AML-193 (cell line): ENCODE results near the gene VPS4A.
"Not testable (repeated sequence)": the region's sequence is repeated elsewhere in the genome, so short reads cannot be mapped to it uniquely, and the experiment has no call there.

Experiments used
- DNase-seq, 2 experiments: peaks; one replicate each; lab custom pipeline; 2025; lab: John Stamatoyannopoulos, UW

The VPS4A gene

GRCh38 chr16:69327585-69328310 is 16.6 kb downstream of the VPS4A start:
- DNase-seq: no peak

GRCh38 chr16:69328854-69329316 is 17.7 kb downstream of the VPS4A start:
- no peak for DNase-seq

GRCh38 chr16:69329369-69330285 is 18.5 kb downstream of the VPS4A start:
- DNase-seq: peak in 1 of 2 experiments; percentile 11

- peak; percentile 76 to 86 for DNase-seq
Observed at GRCh38 chr16:69330286-69331109, 19.3 kb downstream of the VPS4A start, which contains the start of gene PDF. Gene PDF (minus strand): TSS chr16:69330588. CDS start chr16:69330570, 18 bp downstream.

GRCh38 chr16:69334696-69335095 is 23.5 kb downstream of the VPS4A start:
- DNase-seq: no peak

GRCh38 chr16:69338557-69339288 is 27.6 kb downstream of the VPS4A start:
- DNase-seq: no peak

GRCh38 chr16:69339289-69340094 is 28.3 kb downstream of the VPS4A start, which contains the start of the genes COG8 and NIP7:
Gene COG8 (minus strand): TSS chr16:69339564. CDS start chr16:69339552, 12 bp downstream.
Gene NIP7 (plus strand): TSS chr16:69339772. CDS start chr16:69339830, 58 bp downstream.
- DNase-seq: peak; percentile 97 to 98

GRCh38 chr16:69340095-69340644 is 29.0 kb downstream of the VPS4A start:
- DNase-seq: no peak

GRCh38 chr16:69344171-69344570 is 33.0 kb downstream of the VPS4A start:
- DNase-seq: no peak

- peak; percentile 8 to 25 for DNase-seq
Observed at GRCh38 chr16:69345923-69346322, 34.8 kb downstream of the VPS4A start.

GRCh38 chr16:69346683-69347082 is 35.5 kb downstream of the VPS4A start:
- DNase-seq: no peak

- DNase-seq: no peak
Observed at GRCh38 chr16:69348222-69348621, 37.1 kb downstream of the VPS4A start.

- no peak for DNase-seq
Observed at GRCh38 chr16:69349536-69349935, 38.4 kb downstream of the VPS4A start.

GRCh38 chr16:69350536-69351133 is 39.5 kb downstream of the VPS4A start:
- no peak for DNase-seq

GRCh38 chr16:69351309-69352027 is 40.3 kb downstream of the VPS4A start, which contains the start of gene TMED6:
Gene TMED6 (minus strand): TSS chr16:69351786. CDS start chr16:69351753, 33 bp downstream.
- DNase-seq: no peak

- DNase-seq: not testable (repeated sequence)
Observed at GRCh38 chr16:69360070-69360469, 48.9 kb downstream of the VPS4A start.

- DNase-seq: no peak
Observed at GRCh38 chr16:69363281-69363717, 52.1 kb downstream of the VPS4A start.

- DNase-seq: no peak
Observed at GRCh38 chr16:69364088-69364487, 52.9 kb downstream of the VPS4A start.
